Mucosa of descending colon (tissue), 3 donors: ENCODE measurements around the gene ALDH1A3. TPM values are rescaled to one million over a fixed set of nuclear protein-coding genes. Genes with fewer than 3 reads are reported as not detected.
A peak's percentile ranks its signal among the peaks of the same experiment; 100 is the strongest.

Experiments used
- ATAC-seq: fragments of 200-7000 bp; cut with Tn5 transposase; one replicate; pipeline ENCODE4 v1.9.1; 2020; ENCODE audit warnings: mild to moderate bottlenecking, moderate library complexity
- DNase-seq, 3 donors: peaks; one replicate each; pipeline ENCODE4 v3.0.0-alpha.2; 2020
- H3K36me3 ChIP-seq: fragments of 200-600 bp; one replicate; pipeline ENCODE4 v1.8.0; 2021; ENCODE audit warnings: low read depth, mild to moderate bottlenecking
- H3K4me1 ChIP-seq: fragments of 200-600 bp; one replicate; pipeline ENCODE4 v1.8.0; 2021; ENCODE audit warnings: low read depth, mild to moderate bottlenecking
- H3K4me3 ChIP-seq: fragments of 200-600 bp; one replicate; pipeline ENCODE4 v1.8.0; 2021; ENCODE audit warnings: mild to moderate bottlenecking
- H3K9me3 ChIP-seq: fragments of 200-600 bp; one replicate; pipeline ENCODE4 v1.8.0; 2021; ENCODE audit warnings: mild to moderate bottlenecking
- intact Hi-C, 2 donors: fragments of 100-400 bp; cut with DNase I in 1 of 2; cut with micrococcal nuclease in 1 of 2; formaldehyde crosslinking; loops; one replicate each; pipeline versions ENCODE4 v1.11.0 to v1.11.1; 2022; cut with DNase I, micrococcal nuclease
- total RNA-seq, 3 donors: library from RNA; stranded (reverse); fragmentation: NEBNext Ultra II Directional in 2 of 3; extraction: Animal tissue kit (Norgen Biotek cat#: 25700) in 2 of 3; gene quantifications; one replicate each; pipeline versions ENCODE4 v1.2.1 to v1.2.4, GENCODE V29; 2021 to 2023
- TF ChIP-seq, protein P1 (sequence below): fragments of 200-600 bp; IDR thresholded peaks from one replicate; pipeline ENCODE4 v1.8.0; 2022; ENCODE audit warnings: antibody characterized with exemption, mild to moderate bottlenecking
- donor health status: DM: no; HTN: no; CAD: no; lungs with moderate emphysema.
- donor health status: DM: no; HTN: no; CAD: no.
- donor health status: DM: no; HTN: yes; CAD: no.

The ALDH1A3 gene
- total RNA-seq, 3 donors from 2014 or later, result 4.7 to 18.0 (median 12.9) TPM

DNA sequence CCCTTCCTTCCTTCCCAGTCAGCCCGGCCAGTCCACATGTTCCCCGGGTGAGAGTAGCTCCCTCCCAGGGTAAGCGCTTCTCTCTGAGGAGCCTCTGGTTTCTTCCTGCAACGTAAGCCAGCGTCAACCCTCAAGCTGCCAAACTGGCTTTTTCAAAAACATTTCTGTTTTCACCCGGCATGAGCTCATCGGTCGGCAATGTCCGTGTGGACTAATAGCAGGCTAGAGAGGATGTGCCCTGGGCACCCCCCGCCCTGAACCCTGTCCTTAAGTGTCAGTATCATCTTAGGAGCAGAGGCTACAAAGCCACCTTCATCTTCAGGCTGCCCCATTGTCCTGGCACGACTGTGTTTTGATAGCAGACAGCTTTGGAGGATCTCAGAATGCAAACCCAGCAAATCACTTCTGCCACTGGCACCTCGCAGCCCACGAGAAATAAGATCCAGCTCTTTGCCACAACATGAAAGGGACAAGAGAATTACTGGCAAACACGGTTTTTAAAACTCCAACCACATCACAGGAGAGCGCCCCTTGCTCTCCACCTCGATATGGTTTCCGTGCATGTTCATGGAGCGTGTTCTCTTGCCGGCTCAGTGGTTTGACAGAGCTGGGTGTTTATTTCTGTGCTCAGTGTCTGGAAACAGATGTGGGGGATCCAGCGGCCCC is 9.9 kb downstream of the ALDH1A3 start:
- no peak overlapping the region for H3K4me3 ChIP-seq
- intact Hi-C loops, result no loop called here
- DNase-seq (peak in 1 of 3 donors; percentile 23), ATAC-seq (peak; percentile 62)
- TF ChIP-seq, protein P1, sequence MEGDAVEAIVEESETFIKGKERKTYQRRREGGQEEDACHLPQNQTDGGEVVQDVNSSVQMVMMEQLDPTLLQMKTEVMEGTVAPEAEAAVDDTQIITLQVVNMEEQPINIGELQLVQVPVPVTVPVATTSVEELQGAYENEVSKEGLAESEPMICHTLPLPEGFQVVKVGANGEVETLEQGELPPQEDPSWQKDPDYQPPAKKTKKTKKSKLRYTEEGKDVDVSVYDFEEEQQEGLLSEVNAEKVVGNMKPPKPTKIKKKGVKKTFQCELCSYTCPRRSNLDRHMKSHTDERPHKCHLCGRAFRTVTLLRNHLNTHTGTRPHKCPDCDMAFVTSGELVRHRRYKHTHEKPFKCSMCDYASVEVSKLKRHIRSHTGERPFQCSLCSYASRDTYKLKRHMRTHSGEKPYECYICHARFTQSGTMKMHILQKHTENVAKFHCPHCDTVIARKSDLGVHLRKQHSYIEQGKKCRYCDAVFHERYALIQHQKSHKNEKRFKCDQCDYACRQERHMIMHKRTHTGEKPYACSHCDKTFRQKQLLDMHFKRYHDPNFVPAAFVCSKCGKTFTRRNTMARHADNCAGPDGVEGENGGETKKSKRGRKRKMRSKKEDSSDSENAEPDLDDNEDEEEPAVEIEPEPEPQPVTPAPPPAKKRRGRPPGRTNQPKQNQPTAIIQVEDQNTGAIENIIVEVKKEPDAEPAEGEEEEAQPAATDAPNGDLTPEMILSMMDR, result no peak
- no peaks in the 10 kb centered on the region for H3K9me3 ChIP-seq
- H3K36me3 ChIP-seq, result no peaks in the 10 kb centered on the region
- no peaks in the 10 kb centered on the region for H3K4me1 ChIP-seq

DNA sequence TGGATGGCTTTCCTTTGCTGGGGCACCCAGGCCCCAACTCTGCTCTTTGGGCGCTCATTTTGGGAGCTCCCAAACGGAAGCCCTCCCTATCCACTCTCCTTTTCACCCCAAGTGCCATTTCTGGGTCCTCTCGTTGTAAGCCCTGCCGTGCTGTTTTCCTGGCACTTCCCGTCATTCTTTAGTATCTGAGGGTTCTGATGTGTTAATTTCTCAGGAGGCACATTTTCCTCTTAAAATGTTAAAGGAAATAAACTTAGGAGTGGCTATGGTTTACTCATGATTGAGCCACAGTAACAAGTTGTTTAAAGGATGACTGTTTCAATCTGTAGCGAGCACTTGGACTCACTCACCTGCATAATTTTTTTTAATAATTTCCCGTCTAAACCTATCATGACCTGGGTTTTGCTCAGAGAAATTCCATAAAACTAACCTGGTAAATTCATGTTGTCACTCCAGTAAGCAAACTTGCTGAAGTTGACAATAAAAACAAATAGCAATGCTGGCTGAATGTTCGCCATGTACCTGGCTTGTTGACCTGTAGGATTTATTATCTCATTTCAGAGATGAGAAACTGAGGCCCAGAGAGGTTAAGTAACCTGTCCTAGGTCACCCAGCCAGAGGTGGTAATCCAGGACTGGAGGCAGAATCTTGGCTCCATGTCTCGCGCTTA is 10.6 kb downstream of the ALDH1A3 start:
- TF ChIP-seq, protein P1, result no peak
- intact Hi-C loops, result no loop called here
- no peaks in the 10 kb centered on the region for H3K4me1 ChIP-seq
- DNase-seq, result no peak
- no peak overlapping the region for H3K4me3 ChIP-seq
- no peak for ATAC-seq
- H3K9me3 ChIP-seq, result no peaks in the 10 kb centered on the region
- H3K36me3 ChIP-seq, result no peaks in the 10 kb centered on the region

DNA sequence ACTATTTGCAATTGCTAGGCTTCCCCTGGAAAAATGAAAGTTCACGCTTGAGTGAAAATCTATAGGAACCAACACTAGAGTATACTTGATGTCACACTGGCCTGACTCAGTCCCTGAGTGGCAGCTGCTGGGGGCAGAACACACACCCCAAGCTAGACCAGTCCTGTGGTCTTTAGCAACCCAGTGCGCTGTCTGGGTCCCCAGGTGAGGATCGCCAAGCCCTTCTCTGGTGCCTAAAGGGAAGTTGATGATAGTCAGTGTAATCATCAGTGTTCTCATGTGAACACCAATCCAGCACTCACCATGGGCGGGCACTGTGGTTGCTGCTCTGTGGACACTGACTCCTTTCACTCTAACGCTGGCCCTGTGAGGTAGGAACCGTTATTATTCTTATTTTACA is 11.2 kb downstream of the ALDH1A3 start:
- ATAC-seq, result no peak
- Histone ChIP-seq H3K4me1 (no peaks in the 10 kb centered on the region), H3K36me3 (no peaks in the 10 kb centered on the region), H3K9me3 (no peaks in the 10 kb centered on the region), H3K4me3 (no peak overlapping the region)
- TF ChIP-seq, protein P1, result no peak
- DNase-seq, result no peak
- intact Hi-C loops, result no loop called here

DNA sequence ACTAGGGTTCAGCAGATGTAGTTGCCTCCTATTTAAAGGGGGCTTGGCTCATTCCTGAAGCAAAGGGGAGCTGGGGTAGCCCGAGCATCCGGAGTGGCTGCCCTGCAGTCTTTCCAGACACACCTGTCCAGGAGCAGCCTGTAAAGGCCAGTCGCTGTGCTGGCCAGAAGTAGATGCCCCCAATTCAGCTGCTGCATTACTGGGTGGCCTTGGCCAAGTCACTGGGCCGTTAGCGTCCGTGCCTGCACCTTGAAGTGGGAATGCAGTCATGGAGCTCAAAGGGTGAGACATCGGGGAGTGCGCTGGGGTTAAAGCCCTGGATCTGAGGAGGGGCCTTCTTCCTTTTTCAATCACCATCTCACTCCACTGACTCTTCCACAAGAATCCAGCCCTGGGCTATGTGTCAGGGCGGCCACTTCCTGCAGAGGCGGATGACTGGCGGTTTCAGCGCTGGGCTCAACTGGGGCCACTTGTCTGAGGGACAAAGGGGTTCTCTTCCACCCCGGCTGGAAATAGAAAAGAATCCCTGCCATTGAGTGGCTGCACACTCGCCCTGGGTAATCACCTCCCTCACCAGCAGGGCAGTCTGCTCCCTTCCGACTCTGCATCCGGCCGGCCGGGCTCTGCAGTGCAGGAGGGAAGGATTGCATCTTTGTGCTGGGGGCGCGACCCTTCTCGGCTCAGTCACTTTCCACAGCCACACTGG is 11.8 kb downstream of the ALDH1A3 start:
- Histone ChIP-seq H3K9me3 (no peaks in the 10 kb centered on the region), H3K4me3 (no peak overlapping the region), H3K36me3 (no peaks in the 10 kb centered on the region), H3K4me1 (no peaks in the 10 kb centered on the region)
- TF ChIP-seq, protein P1, result no peak
- no peak for DNase-seq
- intact Hi-C loops, result no loop called here
- ATAC-seq, result no peak

DNA sequence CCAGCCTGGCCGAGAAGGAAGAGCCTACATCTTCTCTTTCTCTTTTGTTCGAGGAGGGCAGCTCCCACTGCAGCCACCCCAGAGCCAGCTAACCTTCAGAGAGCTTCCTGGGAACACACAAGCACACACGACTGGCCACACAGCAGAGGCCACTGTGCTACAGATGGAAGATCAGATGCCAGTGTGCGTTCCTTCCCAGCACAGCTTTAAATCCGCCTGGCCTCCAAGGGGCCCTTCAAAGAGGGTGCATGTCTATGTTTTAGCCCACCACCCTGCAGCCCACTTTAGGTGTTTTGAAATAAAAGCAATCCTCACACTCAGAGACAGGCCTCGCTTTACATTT is 12.4 kb downstream of the ALDH1A3 start:
- no peaks in the 10 kb centered on the region for H3K36me3 ChIP-seq
- H3K4me3 ChIP-seq, result no peak overlapping the region
- intact Hi-C loops, result no loop called here
- TF ChIP-seq, protein P1, result no peak
- DNase-seq, result no peak
- no peak for ATAC-seq
- no peaks in the 10 kb centered on the region for H3K4me1 ChIP-seq
- H3K9me3 ChIP-seq, result no peaks in the 10 kb centered on the region
